ENCODE measurements around the gene PEX3. TPM values are rescaled to one million over a fixed set of nuclear protein-coding genes. Genes with fewer than 3 reads are reported as not detected.

The PEX3 gene
- total and polyA plus RNA-seq, 2 experiments from 2014 or later = 13.8 to 19.4 TPM

Small RNA genes within 50 kb of the gene (small RNA-seq; reads per million reads assigned to genes)
- 0.25 reads per million, percentile 4 among the genes with 10 or more reads in this experiment for gene RNA5SP221 (ENCODE audit: low replicate concordance)

Other genes starting within 250 kb of the PEX3 start
- gene ADAT2, start 110 bp upstream of the PEX3 start, total RNA-seq (2014; rRNA removed; shearing (Covaris generic)) = 10.8 and 13.7 TPM in 2 replicates
- 6.9 and 7.4 TPM in 2 replicates for gene ADAT2, start 110 bp upstream of the PEX3 start, polyA plus RNA-seq (2016; fragmentation: Nextera tagmentation; extraction: Ambion mirVana)
- gene FUCA2, start 60.9 kb downstream of the PEX3 start, total RNA-seq (2014; rRNA removed; shearing (Covaris generic)) = 33.4 and 43.1 TPM in 2 replicates
- 30.0 and 31.8 TPM in 2 replicates for gene FUCA2, start 60.9 kb downstream of the PEX3 start, polyA plus RNA-seq (2016; fragmentation: Nextera tagmentation; extraction: Ambion mirVana)
- 44.7 and 67.7 TPM in 2 replicates for gene PHACTR2, start 227.2 kb downstream of the PEX3 start, total RNA-seq (2014; rRNA removed; shearing (Covaris generic))
- 77.4 and 105 TPM in 2 replicates for gene PHACTR2, start 227.2 kb downstream of the PEX3 start, polyA plus RNA-seq (2016; fragmentation: Nextera tagmentation; extraction: Ambion mirVana)